ENCODE measurements around the gene PBX4.

GRCh38 chr19:19525611-19526380, 92.7 kb downstream of the PBX4 start:
- TF ChIP-seq POLR2A (IDR thresholded peaks at IDR 0.05) (no peak), POLR2AphosphoS5 (IDR thresholded peaks at IDR 0.05) (peak in 1 of 3 donors; percentile 40)
- TF ChIP-seq, protein P1, sequence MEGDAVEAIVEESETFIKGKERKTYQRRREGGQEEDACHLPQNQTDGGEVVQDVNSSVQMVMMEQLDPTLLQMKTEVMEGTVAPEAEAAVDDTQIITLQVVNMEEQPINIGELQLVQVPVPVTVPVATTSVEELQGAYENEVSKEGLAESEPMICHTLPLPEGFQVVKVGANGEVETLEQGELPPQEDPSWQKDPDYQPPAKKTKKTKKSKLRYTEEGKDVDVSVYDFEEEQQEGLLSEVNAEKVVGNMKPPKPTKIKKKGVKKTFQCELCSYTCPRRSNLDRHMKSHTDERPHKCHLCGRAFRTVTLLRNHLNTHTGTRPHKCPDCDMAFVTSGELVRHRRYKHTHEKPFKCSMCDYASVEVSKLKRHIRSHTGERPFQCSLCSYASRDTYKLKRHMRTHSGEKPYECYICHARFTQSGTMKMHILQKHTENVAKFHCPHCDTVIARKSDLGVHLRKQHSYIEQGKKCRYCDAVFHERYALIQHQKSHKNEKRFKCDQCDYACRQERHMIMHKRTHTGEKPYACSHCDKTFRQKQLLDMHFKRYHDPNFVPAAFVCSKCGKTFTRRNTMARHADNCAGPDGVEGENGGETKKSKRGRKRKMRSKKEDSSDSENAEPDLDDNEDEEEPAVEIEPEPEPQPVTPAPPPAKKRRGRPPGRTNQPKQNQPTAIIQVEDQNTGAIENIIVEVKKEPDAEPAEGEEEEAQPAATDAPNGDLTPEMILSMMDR (IDR thresholded peaks at IDR 0.05 in 8 of 11, conservative IDR thresholded peaks at IDR 0.05 in 3 of 11): no peak
